T47D (cell line): ENCODE results near the gene EEA1.
A peak's percentile ranks its signal among the peaks of the same experiment; 100 is the strongest.

Experiments
- DNase-seq, 2 experiments: peaks; one replicate each; pipeline versions ENCODE4 v3.0.0 to v3.0.0-alpha.2; 2011 to 2012; ENCODE audit warnings: low read depth in 1 of 2, low spot score in 1 of 2
- JUND ChIP-seq: IDR thresholded peaks from 2 replicates; pipeline ENCODE4 v1.6.1; 2012; ENCODE audit warnings: low read depth
- in situ Hi-C: cut with HindIII; loops from 2 replicates; pipeline ENCODE4 v1.10.0; 2016; ENCODE audit warnings: low sequenced_read_pairs, low pct_unique_long_range_greater_than_20kb

EEA1 gene

GRCh38 chr12:92900941-92901340 is 28.2 kb downstream of the EEA1 start:
- no peak for DNase-seq
- no peak for TF ChIP-seq JUND
- in situ Hi-C loops = no loop called here

- peak in 1 of 2 experiments; percentile 57 for DNase-seq
- no peak for TF ChIP-seq JUND
- in situ Hi-C loops = no loop called here
Observed at GRCh38 chr12:92899386-92900001, 29.6 kb downstream of the EEA1 start.

GRCh38 chr12:92898755-92899154 is 30.3 kb downstream of the EEA1 start:
- TF ChIP-seq JUND = no peak
- no peak for DNase-seq
- in situ Hi-C loops = no loop called here

- in situ Hi-C loops = no loop called here
- no peak for DNase-seq
- TF ChIP-seq JUND = no peak
Observed at GRCh38 chr12:92897844-92898243, 31.3 kb downstream of the EEA1 start.

- DNase-seq = no peak
- TF ChIP-seq JUND = no peak
- in situ Hi-C loops = no loop called here
Observed at GRCh38 chr12:92890601-92891106, 38.4 kb downstream of the EEA1 start.

GRCh38 chr12:92886131-92886530 is 43.0 kb downstream of the EEA1 start:
- DNase-seq = no peak
- TF ChIP-seq JUND = no peak
- in situ Hi-C loops = no loop called here

- in situ Hi-C loops = no loop called here
- no peak for TF ChIP-seq JUND
- DNase-seq = peak in 1 of 2 experiments; percentile 9
Observed at GRCh38 chr12:92879698-92880322, 49.3 kb downstream of the EEA1 start.

GRCh38 chr12:92877904-92878303 is 51.2 kb downstream of the EEA1 start:
- no peak for TF ChIP-seq JUND
- in situ Hi-C loops = no loop called here
- DNase-seq = no peak

GRCh38 chr12:92876496-92876895 is 52.6 kb downstream of the EEA1 start:
- in situ Hi-C loops = no loop called here
- no peak for DNase-seq
- TF ChIP-seq JUND = no peak

GRCh38 chr12:92871116-92871515 is 58.0 kb downstream of the EEA1 start:
- no peak for DNase-seq
- in situ Hi-C loops = no loop called here
- no peak for TF ChIP-seq JUND

- DNase-seq = no peak
- TF ChIP-seq JUND = no peak
- in situ Hi-C loops = no loop called here
Observed at GRCh38 chr12:92866418-92866817, 62.7 kb downstream of the EEA1 start.

- no peak for TF ChIP-seq JUND
- no peak for DNase-seq
- in situ Hi-C loops = no loop called here
Observed at GRCh38 chr12:92863251-92863650, 65.8 kb downstream of the EEA1 start.

- in situ Hi-C loops = no loop called here
- no peak for DNase-seq
- TF ChIP-seq JUND = no peak
Observed at GRCh38 chr12:92861381-92861780, 67.7 kb downstream of the EEA1 start.

- no peak for DNase-seq
- in situ Hi-C loops = no loop called here
- no peak for TF ChIP-seq JUND
Observed at GRCh38 chr12:92860521-92860920, 68.6 kb downstream of the EEA1 start.
